ENCODE results near the gene SPTLC3. TPM values are rescaled to one million over a fixed set of nuclear protein-coding genes. Genes with fewer than 3 reads are reported as not detected.

Gene SPTLC3
- polyA plus RNA-seq, 1 of the 3 experiments (the other 2 are of a cell fraction) = 0.02 TPM

DNA sequence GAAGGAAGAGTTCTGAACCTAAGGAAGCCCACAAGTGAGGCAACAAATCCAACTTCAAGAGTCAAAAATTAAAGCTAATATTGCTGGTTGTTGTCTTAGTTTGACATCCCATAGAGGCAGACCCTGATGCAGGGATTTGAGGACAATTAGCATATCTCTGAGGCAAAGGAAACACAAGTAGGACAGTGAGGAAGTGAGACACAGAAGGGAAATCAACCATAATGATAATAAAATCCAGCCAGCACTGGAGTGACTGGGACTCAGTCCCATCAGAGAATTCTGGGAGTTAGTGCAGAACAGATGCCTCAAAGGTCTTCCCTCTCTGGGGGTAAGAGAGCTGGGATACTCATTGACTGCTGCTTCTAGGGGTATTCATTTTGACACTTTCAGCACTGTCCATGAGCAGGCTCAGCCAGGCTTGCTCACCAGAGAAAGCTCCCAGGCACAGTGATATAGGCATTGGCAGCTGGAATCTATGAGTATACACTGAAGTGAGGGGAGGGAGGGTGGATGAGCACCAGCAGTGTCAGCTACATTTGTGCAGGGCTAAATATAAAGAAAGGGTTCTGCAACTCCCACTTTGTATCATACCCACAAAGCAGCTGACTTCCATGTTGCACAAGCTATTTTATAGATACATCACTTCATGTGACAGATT lies 43.4 kb upstream of the SPTLC3 start:
- no peaks in the 10 kb centered on the region for H3K27me3 ChIP-seq (ENCODE audit: insufficient read depth)
- DNase-seq = no peak
- H3K36me3 ChIP-seq (replicated peaks in 1 of 2; ENCODE audit: control insufficient read depth in 1 of 2, insufficient read depth in 2 of 2, low read length in 1 of 2) = no peaks in the 10 kb centered on the region
- peaks cover 5% of the 10 kb centered on the region; the same call in 1 of the 2 replicates for H3K9me3 ChIP-seq
- H3K27ac ChIP-seq (ENCODE audit: low read depth in 2 of 2, low read length in 1 of 2) = no peak overlapping the region
- no peaks in the 10 kb centered on the region for H4K20me1 ChIP-seq (ENCODE audit: insufficient read depth)
- no peak for TF ChIP-seq CHD2 (IDR thresholded peaks at IDR 0.05; ENCODE audit: low read length, partially characterized antibody)
- H3K4me3 ChIP-seq (ENCODE audit: low read depth in 2 of 2, low read length in 1 of 2) = no peak overlapping the region
- no peak overlapping the region for H3K4me2 ChIP-seq
- H3K4me1 ChIP-seq (ENCODE audit: control insufficient read depth in 1 of 2, insufficient read depth in 2 of 2, low read depth in 1 of 2, low read length in 1 of 2) = no peaks in the 10 kb centered on the region
- no peaks in the 10 kb centered on the region for H3K9me2 ChIP-seq
- POLR2A ChIA-PET = no interaction called here
- no peak overlapping the region for H2AFZ ChIP-seq (ENCODE audit: low read depth)
- H3K79me2 ChIP-seq (ENCODE audit: insufficient read depth) = no peaks in the 10 kb centered on the region
- no peaks in the 10 kb centered on the region for H3F3A ChIP-seq (replicated peaks; ENCODE audit: insufficient read depth)
- H3K9ac ChIP-seq = no peak overlapping the region
- CTCF ChIA-PET = interaction anchor here (0.8 to 5.7 kb wide), 7 partner anchors 9 to 154 kb away, joined by 3 to 47 read pairs (median 5); no protein-coding TSS in a partner anchor

- H3F3A ChIP-seq (replicated peaks; ENCODE audit: insufficient read depth) = no peaks in the 10 kb centered on the region
- WGBS (ENCODE audit: low lambda C conversion rate) = 34% methylated on average over 4 of the region's 4 CpGs
- peaks cover 5% of the 10 kb centered on the region; the same call in 1 of the 2 replicates for H3K9me3 ChIP-seq
- no peaks in the 10 kb centered on the region for H3K36me3 ChIP-seq (replicated peaks in 1 of 2; ENCODE audit: control insufficient read depth in 1 of 2, insufficient read depth in 2 of 2, low read length in 1 of 2)
- ChIA-PET POLR2A (no interaction called here), CTCF (interaction anchor here (0.8 to 5.7 kb wide), 8 partner anchors 10 to 154 kb away, joined by 3 to 47 read pairs (median 4); no protein-coding TSS in a partner anchor)
- DNase-seq = no peak
- no peaks in the 10 kb centered on the region for H4K20me1 ChIP-seq (ENCODE audit: insufficient read depth)
- H3K27me3 ChIP-seq (ENCODE audit: insufficient read depth) = no peaks in the 10 kb centered on the region
- H3K79me2 ChIP-seq (ENCODE audit: insufficient read depth) = no peaks in the 10 kb centered on the region
- TF ChIP-seq FOSL2 (IDR thresholded peaks at IDR 0.05; ENCODE audit: borderline replicate concordance, low read depth) = no peak
- TF ChIP-seq CHD2 (IDR thresholded peaks at IDR 0.05; ENCODE audit: low read length, partially characterized antibody) = no peak
- TF ChIP-seq, protein P1, sequence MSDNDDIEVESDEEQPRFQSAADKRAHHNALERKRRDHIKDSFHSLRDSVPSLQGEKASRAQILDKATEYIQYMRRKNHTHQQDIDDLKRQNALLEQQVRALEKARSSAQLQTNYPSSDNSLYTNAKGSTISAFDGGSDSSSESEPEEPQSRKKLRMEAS (IDR thresholded peaks at IDR 0.05; ENCODE audit: low read depth) = no peak
- TF ChIP-seq EP300 (IDR thresholded peaks at IDR 0.05; ENCODE audit: borderline replicate concordance in 1 of 2, low read depth in 1 of 2, low read length in 1 of 2) = no peak
- TF ChIP-seq ZBTB33 (IDR thresholded peaks at IDR 0.05; ENCODE audit: borderline replicate concordance, low read depth) = no peak
- TF ChIP-seq YY1 (IDR thresholded peaks at IDR 0.05; ENCODE audit: low read depth) = no peak
- TF ChIP-seq RFX5 (IDR thresholded peaks at IDR 0.05; ENCODE audit: low read length) = no peak
- TF ChIP-seq, protein P2, sequence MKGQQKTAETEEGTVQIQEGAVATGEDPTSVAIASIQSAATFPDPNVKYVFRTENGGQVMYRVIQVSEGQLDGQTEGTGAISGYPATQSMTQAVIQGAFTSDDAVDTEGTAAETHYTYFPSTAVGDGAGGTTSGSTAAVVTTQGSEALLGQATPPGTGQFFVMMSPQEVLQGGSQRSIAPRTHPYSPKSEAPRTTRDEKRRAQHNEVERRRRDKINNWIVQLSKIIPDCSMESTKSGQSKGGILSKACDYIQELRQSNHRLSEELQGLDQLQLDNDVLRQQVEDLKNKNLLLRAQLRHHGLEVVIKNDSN (IDR thresholded peaks at IDR 0.05; ENCODE audit: borderline replicate concordance, low read depth) = no peak
- no peak for TF ChIP-seq RAD21 (IDR thresholded peaks at IDR 0.05; ENCODE audit: low read length)
- no peak for TF ChIP-seq USF2 (IDR thresholded peaks at IDR 0.05; ENCODE audit: borderline replicate concordance, low read depth, low read length)
- TF ChIP-seq RXRA (IDR thresholded peaks at IDR 0.05; ENCODE audit: borderline replicate concordance, low read depth) = no peak
- no peak for TF ChIP-seq GATA2 (CRISPR knock-in tag; IDR thresholded peaks at IDR 0.05)
- no peak for TF ChIP-seq JUND (IDR thresholded peaks at IDR 0.05)
- TF ChIP-seq, protein P3, sequence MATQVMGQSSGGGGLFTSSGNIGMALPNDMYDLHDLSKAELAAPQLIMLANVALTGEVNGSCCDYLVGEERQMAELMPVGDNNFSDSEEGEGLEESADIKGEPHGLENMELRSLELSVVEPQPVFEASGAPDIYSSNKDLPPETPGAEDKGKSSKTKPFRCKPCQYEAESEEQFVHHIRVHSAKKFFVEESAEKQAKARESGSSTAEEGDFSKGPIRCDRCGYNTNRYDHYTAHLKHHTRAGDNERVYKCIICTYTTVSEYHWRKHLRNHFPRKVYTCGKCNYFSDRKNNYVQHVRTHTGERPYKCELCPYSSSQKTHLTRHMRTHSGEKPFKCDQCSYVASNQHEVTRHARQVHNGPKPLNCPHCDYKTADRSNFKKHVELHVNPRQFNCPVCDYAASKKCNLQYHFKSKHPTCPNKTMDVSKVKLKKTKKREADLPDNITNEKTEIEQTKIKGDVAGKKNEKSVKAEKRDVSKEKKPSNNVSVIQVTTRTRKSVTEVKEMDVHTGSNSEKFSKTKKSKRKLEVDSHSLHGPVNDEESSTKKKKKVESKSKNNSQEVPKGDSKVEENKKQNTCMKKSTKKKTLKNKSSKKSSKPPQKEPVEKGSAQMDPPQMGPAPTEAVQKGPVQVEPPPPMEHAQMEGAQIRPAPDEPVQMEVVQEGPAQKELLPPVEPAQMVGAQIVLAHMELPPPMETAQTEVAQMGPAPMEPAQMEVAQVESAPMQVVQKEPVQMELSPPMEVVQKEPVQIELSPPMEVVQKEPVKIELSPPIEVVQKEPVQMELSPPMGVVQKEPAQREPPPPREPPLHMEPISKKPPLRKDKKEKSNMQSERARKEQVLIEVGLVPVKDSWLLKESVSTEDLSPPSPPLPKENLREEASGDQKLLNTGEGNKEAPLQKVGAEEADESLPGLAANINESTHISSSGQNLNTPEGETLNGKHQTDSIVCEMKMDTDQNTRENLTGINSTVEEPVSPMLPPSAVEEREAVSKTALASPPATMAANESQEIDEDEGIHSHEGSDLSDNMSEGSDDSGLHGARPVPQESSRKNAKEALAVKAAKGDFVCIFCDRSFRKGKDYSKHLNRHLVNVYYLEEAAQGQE (IDR thresholded peaks at IDR 0.05; ENCODE audit: low read depth, low read length) = no peak
- no peak for TF ChIP-seq EZH2phosphoT487 (IDR thresholded peaks at IDR 0.05; ENCODE audit: borderline replicate concordance, low read depth)
- TF ChIP-seq NRF1 (IDR thresholded peaks at IDR 0.05; ENCODE audit: low read depth, low read length) = no peak
- TF ChIP-seq SMC3 (IDR thresholded peaks at IDR 0.05; ENCODE audit: low read depth, low read length) = no peak
- no peak overlapping the region for H3K27ac ChIP-seq (ENCODE audit: low read depth in 2 of 2, low read length in 1 of 2)
- no peak overlapping the region for H3K4me3 ChIP-seq (ENCODE audit: low read depth in 2 of 2, low read length in 1 of 2)
- H2AFZ ChIP-seq (ENCODE audit: low read depth) = no peak overlapping the region
- no peaks in the 10 kb centered on the region for H3K9me2 ChIP-seq
- no peaks in the 10 kb centered on the region for H3K4me1 ChIP-seq (ENCODE audit: control insufficient read depth in 1 of 2, insufficient read depth in 2 of 2, low read depth in 1 of 2, low read length in 1 of 2)
- no peak overlapping the region for H3K9ac ChIP-seq
- no peak overlapping the region for H3K4me2 ChIP-seq
Observed at GRCh38 chr20:12965870-12966251, 42.9 kb upstream of the SPTLC3 start.

Data from SK-N-SH (cell line).